ENCODE results near the gene NDUFA6.

NDUFA6 gene

DNA sequence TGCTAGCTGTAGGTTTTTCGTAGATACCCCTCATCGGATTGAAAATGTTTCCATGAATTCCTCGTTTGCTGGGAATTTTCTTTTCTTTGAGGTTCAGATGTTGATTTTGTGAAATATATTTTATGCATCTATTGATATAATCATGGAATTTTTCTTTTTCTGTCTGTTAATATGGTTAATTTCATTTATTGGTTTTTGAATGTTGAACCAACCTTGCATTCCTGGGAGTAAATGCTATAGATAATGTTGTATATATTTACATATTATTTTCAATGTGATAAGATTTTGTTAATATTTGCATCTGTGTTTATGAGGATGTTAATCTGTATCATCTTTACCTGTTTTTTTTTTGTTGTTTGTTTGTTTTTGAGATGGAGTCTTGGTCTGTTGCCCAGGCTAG is 10.6 kb upstream of the NDUFA6 start:
- H3K4me3 ChIP-seq (ENCODE audit: low read length), result no peak overlapping the region
- H3K27me3 ChIP-seq (ENCODE audit: control insufficient read depth, insufficient read depth, low read length), result no peaks in the 10 kb centered on the region
- no peak overlapping the region for H3K27ac ChIP-seq (ENCODE audit: low read depth, low read length)
- H3K9ac ChIP-seq (ENCODE audit: low read length), result no peak overlapping the region
- H3K36me3 ChIP-seq (ENCODE audit: control insufficient read depth, insufficient read depth, low read length), result no peaks in the 10 kb centered on the region
- H3K4me1 ChIP-seq (ENCODE audit: control insufficient read depth, insufficient read depth, low read length), result no peaks in the 10 kb centered on the region

- H3K9ac ChIP-seq (ENCODE audit: low read length), result peak overlapping the region; percentile 74
- no peaks in the 10 kb centered on the region for H3K27me3 ChIP-seq (ENCODE audit: control insufficient read depth, insufficient read depth, low read length)
- H3K4me1 ChIP-seq (ENCODE audit: control insufficient read depth, insufficient read depth, low read length), result peaks cover 9% of the 10 kb centered on the region
- H3K4me3 ChIP-seq (ENCODE audit: low read length), result peak overlapping the region; percentile 79
- H3K27ac ChIP-seq (ENCODE audit: low read depth, low read length), result peak overlapping the region; percentile 82
- H3K36me3 ChIP-seq (ENCODE audit: control insufficient read depth, insufficient read depth, low read length), result peaks cover 5% of the 10 kb centered on the region
These were observed 847 bp upstream of the NDUFA6 start for GRCh38 chr22:42091455-42091782.

DNA sequence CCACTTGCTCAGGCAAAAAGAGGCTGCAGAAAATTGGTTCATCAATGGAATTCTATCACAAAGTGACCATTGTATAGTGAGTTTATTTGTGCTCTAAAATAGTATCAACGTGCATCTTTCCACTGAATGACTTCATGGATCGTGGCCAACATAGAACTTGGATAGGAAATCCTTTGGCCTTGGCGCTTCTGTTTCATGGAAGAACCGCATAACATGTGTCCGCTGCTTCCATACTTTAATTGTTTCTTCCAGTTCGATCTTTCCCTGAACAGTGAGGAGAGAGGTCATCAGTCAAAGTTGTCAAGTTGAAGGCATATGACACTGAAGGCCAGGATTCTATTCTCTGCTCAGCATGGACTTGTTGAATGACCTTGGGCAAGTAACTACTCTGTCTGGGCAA is 4.5 kb downstream of the NDUFA6 start:
- H3K36me3 ChIP-seq (ENCODE audit: control insufficient read depth, insufficient read depth, low read length), result peaks cover 14% of the 10 kb centered on the region
- no peak overlapping the region for H3K9ac ChIP-seq (ENCODE audit: low read length)
- no peak overlapping the region for H3K4me3 ChIP-seq (ENCODE audit: low read length)
- H3K27me3 ChIP-seq (ENCODE audit: control insufficient read depth, insufficient read depth, low read length), result no peaks in the 10 kb centered on the region
- peaks cover 3% of the 10 kb centered on the region for H3K4me1 ChIP-seq (ENCODE audit: control insufficient read depth, insufficient read depth, low read length)
- H3K27ac ChIP-seq (ENCODE audit: low read depth, low read length), result no peak overlapping the region

DNA sequence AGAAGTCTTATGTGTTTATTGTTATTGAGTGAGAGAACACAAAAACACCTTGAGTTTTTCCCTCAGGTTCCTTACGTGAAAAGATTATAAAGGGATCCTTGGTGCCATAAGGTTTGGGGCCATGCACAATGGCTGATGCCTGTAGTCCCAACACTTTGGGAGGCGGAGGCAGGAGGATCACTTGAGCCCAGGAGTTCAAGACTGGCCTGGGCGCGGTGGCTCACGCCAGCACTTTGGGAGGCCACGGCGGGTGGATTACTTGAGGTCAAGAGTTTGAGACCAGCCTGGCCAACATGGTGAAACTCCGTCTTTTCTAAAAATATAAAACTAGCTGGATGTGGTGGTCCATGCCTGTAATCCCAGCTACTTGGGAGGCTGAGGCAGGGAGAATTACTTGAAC is 5.7 kb downstream of the NDUFA6 start:
- no peak overlapping the region for H3K27ac ChIP-seq (ENCODE audit: low read depth, low read length)
- H3K9ac ChIP-seq (ENCODE audit: low read length), result no peak overlapping the region
- peaks cover 14% of the 10 kb centered on the region for H3K36me3 ChIP-seq (ENCODE audit: control insufficient read depth, insufficient read depth, low read length)
- H3K4me3 ChIP-seq (ENCODE audit: low read length), result no peak overlapping the region
- no peaks in the 10 kb centered on the region for H3K27me3 ChIP-seq (ENCODE audit: control insufficient read depth, insufficient read depth, low read length)
- H3K4me1 ChIP-seq (ENCODE audit: control insufficient read depth, insufficient read depth, low read length), result peaks cover 3% of the 10 kb centered on the region

GRCh38 chr22:42083119-42083518 is 7.5 kb downstream of the NDUFA6 start:
- H3K36me3 ChIP-seq (ENCODE audit: control insufficient read depth, insufficient read depth, low read length), result peaks cover 11% of the 10 kb centered on the region
- peaks cover 10% of the 10 kb centered on the region for H3K4me1 ChIP-seq (ENCODE audit: control insufficient read depth, insufficient read depth, low read length)
- no peak overlapping the region for H3K9ac ChIP-seq (ENCODE audit: low read length)
- H3K4me3 ChIP-seq (ENCODE audit: low read length), result no peak overlapping the region
- no peak overlapping the region for H3K27ac ChIP-seq (ENCODE audit: low read depth, low read length)
- H3K27me3 ChIP-seq (ENCODE audit: control insufficient read depth, insufficient read depth, low read length), result no peaks in the 10 kb centered on the region

GRCh38 chr22:42080287-42080686 is 10.3 kb downstream of the NDUFA6 start:
- H3K4me1 ChIP-seq (ENCODE audit: control insufficient read depth, insufficient read depth, low read length), result peaks cover 14% of the 10 kb centered on the region
- H3K36me3 ChIP-seq (ENCODE audit: control insufficient read depth, insufficient read depth, low read length), result peaks cover 4% of the 10 kb centered on the region
- no peaks in the 10 kb centered on the region for H3K27me3 ChIP-seq (ENCODE audit: control insufficient read depth, insufficient read depth, low read length)
- H3K9ac ChIP-seq (ENCODE audit: low read length), result peak overlapping the region; percentile 46
- H3K4me3 ChIP-seq (ENCODE audit: low read length), result peak overlapping the region; percentile 83
- peak overlapping the region; percentile 99 for H3K27ac ChIP-seq (ENCODE audit: low read depth, low read length)

DNA sequence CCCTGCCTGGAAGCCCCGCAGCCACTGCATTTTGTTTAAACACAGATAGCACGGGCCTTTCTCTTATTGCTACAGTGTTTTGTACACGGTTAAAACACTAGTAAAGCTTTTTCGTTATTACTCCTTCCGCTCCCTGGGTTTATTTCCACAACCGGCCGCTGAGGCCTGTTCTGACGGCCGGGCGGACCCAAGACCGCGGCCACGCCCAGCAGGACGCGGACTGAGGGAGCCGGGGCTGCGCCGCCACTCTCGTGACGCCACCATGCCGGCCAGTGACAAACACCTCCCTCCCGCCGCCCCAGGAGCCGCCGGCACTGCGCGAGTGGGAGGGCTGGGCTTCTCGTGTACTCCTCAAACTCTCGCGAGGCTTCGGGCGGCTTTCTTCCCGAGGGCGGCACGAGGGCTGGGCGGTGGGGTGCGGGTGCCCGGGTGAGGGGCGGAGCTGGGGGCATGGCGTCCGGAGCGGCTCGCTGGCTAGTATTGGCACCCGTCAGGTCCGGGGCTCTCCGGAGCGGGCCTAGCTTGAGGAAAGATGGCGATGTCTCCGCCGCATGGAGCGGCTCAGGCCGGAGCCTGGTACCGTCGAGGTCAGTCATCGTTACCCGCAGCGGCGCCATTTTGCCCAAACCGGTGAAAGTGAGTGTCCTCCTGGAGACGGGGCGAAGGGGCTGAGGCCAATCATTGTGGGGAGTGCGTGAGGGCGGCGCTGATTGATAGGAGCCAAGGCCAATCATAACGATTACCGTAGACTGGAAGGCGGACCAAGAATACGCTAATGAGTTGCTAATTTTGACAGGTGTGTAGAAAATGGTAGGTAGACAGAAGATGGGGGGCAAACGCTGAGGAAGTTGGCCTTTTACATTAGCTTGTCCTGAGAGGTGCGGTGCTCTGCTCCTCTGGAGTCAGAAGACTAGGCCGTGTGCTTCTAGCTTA is 11.0 kb downstream of the NDUFA6 start, which contains the start of gene SMDT1:
Gene SMDT1, plus strand, starts transcription at position 382 of the 933 bp plus-strand sequence. Its CDS starts 69 bp downstream, at position 451.
- H3K27me3 ChIP-seq (ENCODE audit: control insufficient read depth, insufficient read depth, low read length), result no peaks in the 10 kb centered on the region
- H3K9ac ChIP-seq (ENCODE audit: low read length), result peak within 1 kb of the TSS; percentile 93
- H3K4me1 ChIP-seq (ENCODE audit: control insufficient read depth, insufficient read depth, low read length), result peaks cover 14% of the 10 kb centered on the region
- peak within 1 kb of the TSS; percentile 83 for H3K4me3 ChIP-seq (ENCODE audit: low read length)
- H3K27ac ChIP-seq (ENCODE audit: low read depth, low read length), result peak within 1 kb of the TSS; percentile 99
- peaks cover 4% of the 10 kb centered on the region for H3K36me3 ChIP-seq (ENCODE audit: control insufficient read depth, insufficient read depth, low read length)

GRCh38 chr22:42078469-42079318 is 11.9 kb downstream of the NDUFA6 start:
- Histone ChIP-seq H3K36me3 (ENCODE audit: control insufficient read depth, insufficient read depth, low read length) (peaks cover 4% of the 10 kb centered on the region), H3K9ac (ENCODE audit: low read length) (peak overlapping the region; percentile 93), H3K4me3 (ENCODE audit: low read length) (peak overlapping the region; percentile 64), H3K4me1 (ENCODE audit: control insufficient read depth, insufficient read depth, low read length) (peaks cover 14% of the 10 kb centered on the region), H3K27ac (ENCODE audit: low read depth, low read length) (peak overlapping the region; percentile 99), H3K27me3 (ENCODE audit: control insufficient read depth, insufficient read depth, low read length) (no peaks in the 10 kb centered on the region)

DNA sequence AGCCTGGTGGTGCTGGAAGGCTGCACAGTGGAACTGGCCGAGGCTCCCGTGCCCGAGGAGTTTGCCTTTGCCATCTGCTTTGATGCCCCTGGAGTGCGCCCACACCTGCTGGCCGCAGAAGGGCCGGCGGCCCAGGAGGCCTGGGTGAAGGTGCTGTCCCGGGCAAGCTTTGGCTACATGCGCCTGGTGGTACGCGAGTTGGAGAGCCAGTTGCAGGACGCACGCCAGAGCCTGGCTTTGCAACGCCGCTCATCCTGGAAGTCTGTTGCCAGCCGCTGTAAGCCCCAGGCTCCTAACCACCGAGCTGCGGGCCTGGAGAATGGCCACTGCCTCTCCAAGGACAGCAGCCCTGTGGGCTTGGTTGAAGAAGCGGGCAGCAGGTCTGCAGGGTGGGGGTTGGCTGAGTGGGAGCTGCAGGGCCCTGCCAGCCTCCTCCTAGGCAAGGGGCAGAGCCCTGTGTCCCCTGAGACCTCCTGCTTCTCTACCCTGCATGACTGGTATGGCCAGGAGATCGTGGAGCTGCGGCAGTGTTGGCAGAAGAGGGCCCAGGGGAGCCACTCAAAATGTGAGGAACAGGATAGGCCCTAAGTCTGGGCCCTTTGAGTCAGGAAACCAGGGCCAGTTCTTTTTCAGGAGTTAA is 13.0 kb downstream of the NDUFA6 start:
- Histone ChIP-seq H3K4me3 (ENCODE audit: low read length) (no peak overlapping the region), H3K36me3 (ENCODE audit: control insufficient read depth, insufficient read depth, low read length) (no peaks in the 10 kb centered on the region), H3K27ac (ENCODE audit: low read depth, low read length) (peak overlapping the region; percentile 99), H3K4me1 (ENCODE audit: control insufficient read depth, insufficient read depth, low read length) (peaks cover 14% of the 10 kb centered on the region), H3K9ac (ENCODE audit: low read length) (no peak overlapping the region), H3K27me3 (ENCODE audit: control insufficient read depth, insufficient read depth, low read length) (no peaks in the 10 kb centered on the region)

GRCh38 chr22:42076764-42077485 is 13.6 kb downstream of the NDUFA6 start:
- no peak overlapping the region for H3K9ac ChIP-seq (ENCODE audit: low read length)
- no peaks in the 10 kb centered on the region for H3K36me3 ChIP-seq (ENCODE audit: control insufficient read depth, insufficient read depth, low read length)
- peaks cover 14% of the 10 kb centered on the region for H3K4me1 ChIP-seq (ENCODE audit: control insufficient read depth, insufficient read depth, low read length)
- no peak overlapping the region for H3K4me3 ChIP-seq (ENCODE audit: low read length)
- H3K27me3 ChIP-seq (ENCODE audit: control insufficient read depth, insufficient read depth, low read length), result no peaks in the 10 kb centered on the region
- no peak overlapping the region for H3K27ac ChIP-seq (ENCODE audit: low read depth, low read length)

DNA sequence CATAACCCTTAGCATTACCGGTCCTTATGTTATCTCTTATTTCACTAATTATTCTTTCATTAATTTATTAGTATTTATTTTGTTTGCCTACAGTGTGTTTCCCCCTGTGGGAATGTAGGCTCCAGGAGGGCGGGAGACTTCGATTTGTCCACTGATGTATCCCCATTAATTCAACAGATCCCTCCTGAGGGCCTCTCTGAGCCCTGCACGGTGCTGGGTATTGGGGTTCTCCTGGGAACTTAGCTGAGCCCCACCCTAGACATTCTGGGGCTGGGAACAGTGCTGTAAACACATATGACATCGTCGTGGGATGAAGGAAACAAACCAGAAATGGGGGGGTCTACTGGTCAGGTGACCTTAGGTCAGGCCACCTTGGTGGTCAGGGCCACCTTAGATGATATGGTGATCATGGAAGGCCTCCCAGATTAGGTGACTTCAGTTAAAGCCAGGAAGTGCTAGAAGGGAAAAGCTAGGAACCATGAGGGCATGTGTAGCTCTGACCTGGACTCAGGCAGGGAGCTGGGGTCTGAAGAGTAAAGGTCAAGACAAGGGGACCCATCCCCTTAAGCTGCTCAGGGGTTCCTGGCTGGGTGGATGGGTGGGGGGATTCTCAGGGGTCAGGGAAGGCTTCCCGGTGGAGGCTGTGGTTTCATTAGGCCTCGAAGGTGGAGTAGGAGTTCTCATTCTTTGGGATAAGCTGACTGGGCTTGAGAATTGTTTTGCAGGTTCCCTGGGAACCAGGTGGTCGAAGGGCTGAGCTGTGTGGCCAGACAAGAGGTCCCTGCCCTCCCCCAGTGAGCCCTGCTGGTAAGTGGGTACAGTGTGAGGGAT is 15.5 kb downstream of the NDUFA6 start:
- Histone ChIP-seq H3K4me3 (ENCODE audit: low read length) (peak overlapping the region; percentile 85), H3K36me3 (ENCODE audit: control insufficient read depth, insufficient read depth, low read length) (no peaks in the 10 kb centered on the region), H3K27me3 (ENCODE audit: control insufficient read depth, insufficient read depth, low read length) (no peaks in the 10 kb centered on the region), H3K4me1 (ENCODE audit: control insufficient read depth, insufficient read depth, low read length) (peaks cover 24% of the 10 kb centered on the region), H3K9ac (ENCODE audit: low read length) (no peak overlapping the region), H3K27ac (ENCODE audit: low read depth, low read length) (peak overlapping the region; percentile 90)
